ENCODE results near the gene FYCO1. TPM values are rescaled to one million over a fixed set of nuclear protein-coding genes. Genes with fewer than 3 reads are reported as not detected.

Gene FYCO1
- total RNA-seq, 1 experiment from 2014 or later, result 7.2 TPM

DNA sequence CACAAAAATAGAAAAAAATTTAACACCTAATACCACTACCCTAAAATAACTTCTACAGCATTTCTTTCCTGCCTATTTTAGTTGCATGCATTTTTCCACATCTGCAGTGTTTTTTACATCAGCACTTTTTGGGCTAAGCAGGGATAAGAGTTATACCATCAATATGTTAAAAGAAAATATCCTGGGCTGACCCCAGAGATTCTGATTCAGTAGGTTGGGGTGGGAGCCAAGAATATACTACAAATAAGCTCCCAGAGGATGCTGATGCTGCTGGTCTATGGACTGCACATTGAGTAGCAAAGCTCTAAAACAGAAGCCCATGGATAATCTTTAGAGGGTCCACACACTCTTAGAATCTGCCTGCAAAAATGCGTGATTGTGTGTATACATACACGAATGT, 14.8 kb downstream of the FYCO1 start:
- no peaks in the 10 kb centered on the region for H3K27me3 ChIP-seq
- no peak overlapping the region for H3K27ac ChIP-seq
- H3K4me1 ChIP-seq, result no peaks in the 10 kb centered on the region
- H3K9me3 ChIP-seq (replicated peaks), result no peaks in the 10 kb centered on the region
- no peak overlapping the region for H3K4me3 ChIP-seq
- DNase-seq, result no peak
- H3K36me3 ChIP-seq, result no peaks in the 10 kb centered on the region

DNA sequence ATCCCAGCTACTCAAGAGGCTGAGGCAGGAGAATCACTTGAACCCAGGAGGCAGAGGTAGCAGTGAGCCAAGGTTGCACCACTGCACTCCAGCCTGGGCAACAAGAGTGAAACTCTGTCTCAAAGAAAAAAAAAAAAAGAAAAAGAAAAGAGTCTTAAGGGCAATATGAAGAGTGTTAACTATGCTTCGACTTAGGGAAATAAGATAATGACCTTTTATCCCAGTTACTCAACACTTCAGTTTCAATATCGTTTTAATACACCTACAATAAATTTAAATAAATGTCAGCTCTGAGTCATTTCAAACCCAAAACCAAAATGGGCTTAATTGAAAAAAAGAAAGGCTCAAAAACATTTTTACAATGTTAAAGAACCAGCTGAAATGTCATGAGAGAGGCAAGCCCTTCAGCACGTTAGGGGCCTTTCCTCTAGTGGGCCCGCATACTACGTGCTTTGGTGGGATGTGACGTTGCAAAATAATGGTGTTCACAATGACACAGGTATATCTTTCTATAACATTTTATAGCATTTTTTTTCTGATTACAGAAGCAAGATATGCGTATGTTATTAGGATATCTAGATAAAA, 15.3 kb downstream of the FYCO1 start:
- Histone ChIP-seq H3K4me3 (no peak overlapping the region), H3K36me3 (no peaks in the 10 kb centered on the region), H3K27ac (no peak overlapping the region), H3K27me3 (no peaks in the 10 kb centered on the region), H3K4me1 (no peaks in the 10 kb centered on the region), H3K9me3 (replicated peaks) (no peaks in the 10 kb centered on the region)
- no peak for DNase-seq

GRCh38 chr3:45979378-45979777, 16.2 kb downstream of the FYCO1 start:
- Histone ChIP-seq H3K9me3 (replicated peaks) (no peaks in the 10 kb centered on the region), H3K27me3 (no peaks in the 10 kb centered on the region), H3K4me1 (no peaks in the 10 kb centered on the region), H3K36me3 (no peaks in the 10 kb centered on the region), H3K4me3 (no peak overlapping the region), H3K27ac (no peak overlapping the region)
- DNase-seq, result no peak

DNA sequence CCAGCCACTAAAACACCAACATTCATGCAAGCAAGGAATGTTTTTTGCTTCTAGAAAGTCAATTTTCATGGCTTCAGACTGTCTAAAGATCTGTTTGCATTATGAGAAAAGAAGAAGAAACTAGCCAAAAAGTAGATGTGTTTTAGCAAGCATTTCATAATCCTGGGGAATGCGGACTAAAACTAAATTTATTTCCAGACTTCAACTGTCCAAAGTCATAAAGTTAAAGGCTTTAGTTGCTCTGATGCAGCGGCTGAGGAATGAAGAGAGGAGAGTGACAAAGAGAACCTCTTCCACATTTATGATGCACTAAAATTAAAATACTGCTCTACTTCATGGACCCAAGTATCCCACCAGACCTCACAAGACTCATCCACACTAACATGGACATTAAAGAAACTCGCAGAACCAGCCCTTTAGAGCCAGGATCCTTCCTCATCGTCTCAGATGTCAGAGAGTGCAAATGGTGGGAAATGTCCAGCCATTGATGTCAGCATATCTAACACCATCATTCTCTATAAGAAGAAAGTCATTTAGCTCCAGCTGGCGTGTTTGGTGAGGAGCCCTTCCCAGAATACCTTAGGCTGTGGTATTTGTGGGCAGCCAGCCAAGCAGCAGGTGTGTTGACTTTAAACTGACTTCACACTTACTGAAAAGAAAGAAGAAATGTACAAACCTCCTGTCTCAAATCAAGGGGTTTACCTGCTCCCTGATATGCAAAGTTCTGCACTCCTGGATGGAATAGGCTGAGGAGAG, 17.4 kb downstream of the FYCO1 start:
- no peak overlapping the region for H3K27ac ChIP-seq

DNA sequence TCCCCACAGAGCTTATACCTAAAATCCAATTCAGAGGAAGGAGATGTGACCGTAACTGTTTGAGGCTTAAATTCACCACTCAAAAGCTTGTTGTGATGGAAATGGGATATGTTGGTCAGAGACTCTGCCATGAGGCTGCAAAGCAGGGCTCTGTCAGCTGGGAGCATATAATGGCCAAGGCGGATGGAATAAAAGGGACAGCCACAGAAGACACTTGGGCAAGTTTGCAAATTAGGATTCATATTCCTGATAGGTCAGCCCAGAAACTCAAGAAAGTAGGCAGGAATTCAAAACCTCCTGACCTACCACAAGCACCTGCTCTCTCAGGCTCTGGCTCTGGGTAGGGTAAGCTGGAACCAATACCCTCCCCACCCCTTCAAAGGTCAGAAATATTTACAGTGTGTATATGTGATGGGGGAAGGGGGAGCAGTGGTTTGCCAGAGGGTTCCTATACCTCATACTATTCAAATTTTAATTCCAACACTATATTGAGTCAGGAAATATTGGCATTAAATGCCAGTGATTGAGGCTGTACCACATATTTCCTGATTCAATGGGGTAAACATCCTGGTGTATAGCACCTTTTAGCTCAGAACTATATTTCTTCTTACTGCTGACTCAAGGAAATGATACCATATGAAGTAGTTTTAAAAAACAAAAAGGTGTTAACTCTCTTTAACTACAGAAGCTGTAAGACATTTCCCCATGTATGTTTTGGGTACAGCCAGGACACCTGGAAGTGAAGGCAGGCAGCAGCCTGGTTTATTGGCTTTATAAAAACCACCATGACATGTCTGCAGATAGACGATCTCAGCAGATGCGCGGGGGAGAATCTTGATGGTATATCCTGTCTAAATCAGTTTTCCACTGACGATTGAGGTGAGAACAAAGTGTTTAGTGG, 19.2 kb downstream of the FYCO1 start:
- H3K4me1 ChIP-seq, result no peaks in the 10 kb centered on the region
- H3K36me3 ChIP-seq, result no peaks in the 10 kb centered on the region
- H3K27ac ChIP-seq, result no peak overlapping the region
- no peak for DNase-seq
- no peak overlapping the region for H3K4me3 ChIP-seq
- no peaks in the 10 kb centered on the region for H3K27me3 ChIP-seq
- H3K9me3 ChIP-seq (replicated peaks), result no peaks in the 10 kb centered on the region

More for the DNA sequence above, 17.4 kb downstream of the FYCO1 start:
- DNase-seq, result peak in 1 of 2 experiments; percentile 6
- Histone ChIP-seq H3K27me3 (no peaks in the 10 kb centered on the region), H3K4me3 (no peak overlapping the region), H3K36me3 (no peaks in the 10 kb centered on the region), H3K9me3 (replicated peaks) (no peaks in the 10 kb centered on the region), H3K4me1 (no peaks in the 10 kb centered on the region)

DNA sequence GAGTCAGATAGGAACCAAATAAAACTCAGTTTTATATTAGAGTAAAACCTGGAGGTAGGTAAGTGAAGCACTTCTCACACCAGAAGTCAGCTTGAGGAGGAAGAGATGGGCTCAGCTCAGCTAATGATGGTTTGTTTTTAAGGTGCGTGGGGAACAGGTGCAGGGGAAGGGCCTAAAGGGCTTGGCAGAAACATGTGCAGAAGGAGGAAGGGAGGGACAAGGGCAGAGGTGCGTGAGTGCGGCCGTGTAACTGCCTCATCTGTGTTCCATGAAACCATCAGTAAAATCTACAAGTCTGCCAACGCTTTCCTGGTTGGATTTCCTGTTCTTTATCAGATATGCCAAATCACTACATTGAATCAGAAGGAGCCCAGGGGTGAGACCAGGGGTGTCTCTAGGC, 19.9 kb downstream of the FYCO1 start:
- Histone ChIP-seq H3K27me3 (no peaks in the 10 kb centered on the region), H3K4me1 (no peaks in the 10 kb centered on the region), H3K36me3 (no peaks in the 10 kb centered on the region), H3K9me3 (replicated peaks) (no peaks in the 10 kb centered on the region), H3K27ac (no peak overlapping the region), H3K4me3 (no peak overlapping the region)
- no peak for DNase-seq

DNA sequence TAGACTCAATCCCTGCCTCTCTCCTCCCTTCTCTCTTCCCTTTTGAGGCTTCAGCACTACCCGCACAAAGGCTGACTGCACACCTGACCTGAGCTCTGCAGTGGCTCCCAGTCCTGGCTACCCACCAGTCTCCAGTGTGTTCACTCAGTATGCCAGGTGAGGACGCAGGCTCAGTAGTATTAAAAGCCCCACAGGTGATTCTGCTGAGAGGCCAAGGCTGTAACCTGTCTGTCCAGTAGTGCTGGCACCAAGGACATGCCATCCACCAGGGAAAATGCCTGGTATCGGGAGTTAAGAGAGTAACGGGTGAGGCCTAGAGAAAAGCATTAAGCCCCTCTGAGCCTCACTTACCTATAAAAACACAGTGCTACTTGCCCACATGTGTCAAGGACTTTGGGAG, 20.9 kb downstream of the FYCO1 start:
- no peaks in the 10 kb centered on the region for H3K36me3 ChIP-seq
- no peaks in the 10 kb centered on the region for H3K4me1 ChIP-seq
- no peak for DNase-seq
- no peak overlapping the region for H3K27ac ChIP-seq
- H3K9me3 ChIP-seq (replicated peaks), result no peaks in the 10 kb centered on the region
- no peak overlapping the region for H3K4me3 ChIP-seq
- H3K27me3 ChIP-seq, result no peaks in the 10 kb centered on the region

DNA sequence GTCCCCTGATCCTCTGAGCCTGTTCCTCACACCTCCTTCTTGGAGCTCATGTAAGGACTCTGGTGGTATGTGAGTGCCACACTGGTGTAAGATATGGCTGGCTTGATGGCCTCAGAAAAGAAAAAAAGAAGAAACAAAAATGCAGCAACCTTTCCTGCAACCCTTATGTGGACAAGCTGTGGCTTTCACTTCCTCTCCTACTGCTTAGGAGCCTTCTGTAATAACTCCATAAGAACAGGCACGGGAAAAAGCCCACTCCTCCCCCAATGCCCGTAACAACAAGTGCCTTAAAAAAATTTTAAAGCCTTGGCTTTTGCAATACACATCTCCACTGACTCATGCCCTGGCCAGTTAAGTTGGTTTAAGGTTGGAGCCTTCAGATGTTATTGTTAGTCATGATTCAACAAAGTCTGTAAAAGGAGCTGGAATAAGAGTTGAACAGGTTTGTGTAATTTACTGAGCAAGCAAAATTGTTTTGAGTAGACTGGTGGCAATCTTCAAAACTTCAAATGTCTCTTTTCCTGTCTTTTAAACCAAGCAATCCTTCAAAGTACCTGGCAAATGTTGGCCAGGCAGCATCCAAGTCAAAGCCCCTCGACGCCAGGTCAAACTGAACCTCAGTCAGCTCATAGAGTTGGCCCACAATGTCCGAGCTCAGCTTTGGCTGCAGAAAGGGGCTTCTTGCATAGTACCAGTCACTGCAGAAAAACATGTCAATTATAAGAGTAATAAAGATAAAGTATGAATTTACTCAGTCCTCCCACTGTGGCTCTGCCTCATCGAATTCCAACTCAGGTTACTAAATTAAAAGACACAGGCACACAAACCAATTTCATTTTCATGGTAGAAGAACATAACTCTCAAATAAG, 22.9 kb downstream of the FYCO1 start:
- Histone ChIP-seq H3K27me3 (no peaks in the 10 kb centered on the region), H3K4me3 (no peak overlapping the region), H3K9me3 (replicated peaks) (no peaks in the 10 kb centered on the region), H3K4me1 (no peaks in the 10 kb centered on the region), H3K27ac (no peak overlapping the region), H3K36me3 (no peaks in the 10 kb centered on the region)
- DNase-seq, result no peak

DNA sequence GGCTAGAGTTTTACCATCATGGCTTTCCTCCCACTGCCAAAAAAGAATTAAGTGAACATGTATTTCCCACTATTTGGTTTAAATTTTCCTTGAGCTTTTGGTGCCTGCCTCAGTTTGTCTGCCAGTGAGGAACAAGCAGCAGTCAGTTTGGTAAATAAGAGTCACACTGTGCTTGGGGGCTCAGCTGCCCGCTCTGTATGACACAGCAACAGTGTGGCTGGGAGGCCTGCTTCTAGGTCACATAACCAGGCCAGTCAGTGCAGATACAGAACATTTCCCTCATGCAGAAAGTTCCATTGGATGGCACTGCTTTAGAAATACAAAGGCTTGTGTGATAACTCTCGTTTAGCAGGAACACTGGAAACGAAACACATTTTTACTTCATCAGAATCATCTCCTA, 25.7 kb downstream of the FYCO1 start:
- H3K27ac ChIP-seq, result no peak overlapping the region
- H3K36me3 ChIP-seq, result no peaks in the 10 kb centered on the region
- no peak overlapping the region for H3K4me3 ChIP-seq
- no peaks in the 10 kb centered on the region for H3K4me1 ChIP-seq
- H3K27me3 ChIP-seq, result no peaks in the 10 kb centered on the region
- no peaks in the 10 kb centered on the region for H3K9me3 ChIP-seq (replicated peaks)
- DNase-seq, result no peak

DNA sequence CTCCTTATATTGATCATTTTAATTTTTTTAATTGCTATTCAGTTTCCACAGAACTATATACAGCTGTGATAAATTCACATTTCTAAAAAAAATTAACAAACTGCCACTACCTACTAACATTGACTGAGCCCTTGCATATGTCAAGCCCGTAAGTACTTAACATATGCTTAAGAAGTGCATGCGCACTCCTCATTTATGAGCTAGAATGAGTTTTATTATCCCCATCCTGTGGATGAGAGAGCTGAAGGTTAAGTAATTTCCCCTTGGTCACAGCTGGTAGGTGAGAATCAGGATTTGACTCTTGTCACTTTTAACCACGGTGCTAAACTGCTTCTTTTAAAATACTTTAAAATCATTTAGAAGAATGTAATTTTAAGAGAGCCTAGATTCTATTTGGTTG, 26.5 kb downstream of the FYCO1 start:
- Histone ChIP-seq H3K4me1 (no peaks in the 10 kb centered on the region), H3K36me3 (no peaks in the 10 kb centered on the region), H3K4me3 (no peak overlapping the region), H3K27ac (no peak overlapping the region), H3K9me3 (replicated peaks) (no peaks in the 10 kb centered on the region), H3K27me3 (no peaks in the 10 kb centered on the region)
- DNase-seq, result no peak

DNA sequence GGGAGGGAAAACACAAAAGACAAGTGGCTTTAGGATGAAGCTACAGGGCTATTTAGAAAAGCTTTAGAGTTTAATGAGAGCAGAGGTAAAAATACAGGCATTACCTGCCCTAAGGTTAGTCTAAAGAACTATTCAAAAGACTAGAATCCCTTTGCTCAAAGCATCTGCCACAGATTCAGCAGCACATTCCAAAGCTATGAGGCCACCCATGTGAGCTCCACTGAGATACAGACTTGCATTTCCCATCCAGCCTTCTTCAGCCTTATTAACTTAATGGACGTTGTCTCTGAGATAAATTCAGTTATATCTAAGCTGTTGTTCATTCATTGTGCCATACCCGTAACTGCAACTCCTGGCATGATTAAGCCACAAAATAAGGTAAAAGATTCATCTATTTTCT, 26.9 kb downstream of the FYCO1 start:
- Histone ChIP-seq H3K4me3 (no peak overlapping the region), H3K9me3 (replicated peaks) (no peaks in the 10 kb centered on the region), H3K36me3 (no peaks in the 10 kb centered on the region), H3K27me3 (no peaks in the 10 kb centered on the region), H3K27ac (no peak overlapping the region), H3K4me1 (no peaks in the 10 kb centered on the region)
- DNase-seq, result no peak

DNA sequence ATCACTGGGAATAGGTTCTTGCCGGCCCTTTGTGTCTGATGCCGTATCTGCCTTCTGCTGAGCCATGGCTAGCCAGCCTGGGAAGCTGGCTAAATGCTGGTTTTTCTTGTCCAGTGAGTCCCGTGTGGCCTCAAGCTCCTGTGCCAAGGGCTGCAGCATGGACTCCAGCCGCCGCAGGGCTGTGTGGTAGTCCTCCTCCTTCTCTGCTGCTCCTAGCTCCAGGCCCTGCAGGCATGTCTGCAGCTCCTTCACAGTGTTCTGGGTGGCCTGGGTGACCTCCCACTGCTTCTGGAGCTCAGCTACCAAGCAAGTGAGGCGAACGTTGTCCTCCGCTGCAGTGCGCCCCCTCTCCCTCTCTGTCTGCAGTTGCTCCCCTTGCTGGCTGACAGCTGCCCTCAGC, 27.5 kb downstream of the FYCO1 start:
- Histone ChIP-seq H3K27me3 (no peaks in the 10 kb centered on the region), H3K27ac (no peak overlapping the region), H3K4me1 (no peaks in the 10 kb centered on the region), H3K36me3 (no peaks in the 10 kb centered on the region), H3K4me3 (no peak overlapping the region), H3K9me3 (replicated peaks) (no peaks in the 10 kb centered on the region)
- DNase-seq, result no peak

DNA sequence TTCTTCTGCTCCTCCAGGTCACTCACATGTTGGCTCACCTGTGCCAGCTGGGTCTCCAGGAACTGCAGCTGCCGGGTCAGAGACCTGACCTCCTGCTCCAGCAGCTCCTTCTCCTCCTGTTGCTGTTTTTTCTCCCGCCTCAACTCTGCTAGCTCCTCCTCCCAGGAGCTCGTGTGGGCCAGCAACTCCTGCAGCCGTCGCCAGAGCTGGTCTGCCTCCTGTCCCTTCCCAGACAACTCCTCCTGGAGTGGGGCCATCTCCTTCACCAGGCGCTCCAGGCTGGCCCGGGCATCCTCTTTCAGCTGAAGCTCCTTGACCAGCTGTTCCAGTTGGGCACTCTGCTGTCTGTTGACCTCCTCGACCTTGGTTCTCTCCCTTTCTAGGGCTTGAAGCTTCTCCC, 27.9 kb downstream of the FYCO1 start:
- Histone ChIP-seq H3K4me1 (no peaks in the 10 kb centered on the region), H3K4me3 (no peak overlapping the region), H3K27ac (no peak overlapping the region), H3K27me3 (no peaks in the 10 kb centered on the region), H3K9me3 (replicated peaks) (no peaks in the 10 kb centered on the region), H3K36me3 (no peaks in the 10 kb centered on the region)
- no peak for DNase-seq

DNA sequence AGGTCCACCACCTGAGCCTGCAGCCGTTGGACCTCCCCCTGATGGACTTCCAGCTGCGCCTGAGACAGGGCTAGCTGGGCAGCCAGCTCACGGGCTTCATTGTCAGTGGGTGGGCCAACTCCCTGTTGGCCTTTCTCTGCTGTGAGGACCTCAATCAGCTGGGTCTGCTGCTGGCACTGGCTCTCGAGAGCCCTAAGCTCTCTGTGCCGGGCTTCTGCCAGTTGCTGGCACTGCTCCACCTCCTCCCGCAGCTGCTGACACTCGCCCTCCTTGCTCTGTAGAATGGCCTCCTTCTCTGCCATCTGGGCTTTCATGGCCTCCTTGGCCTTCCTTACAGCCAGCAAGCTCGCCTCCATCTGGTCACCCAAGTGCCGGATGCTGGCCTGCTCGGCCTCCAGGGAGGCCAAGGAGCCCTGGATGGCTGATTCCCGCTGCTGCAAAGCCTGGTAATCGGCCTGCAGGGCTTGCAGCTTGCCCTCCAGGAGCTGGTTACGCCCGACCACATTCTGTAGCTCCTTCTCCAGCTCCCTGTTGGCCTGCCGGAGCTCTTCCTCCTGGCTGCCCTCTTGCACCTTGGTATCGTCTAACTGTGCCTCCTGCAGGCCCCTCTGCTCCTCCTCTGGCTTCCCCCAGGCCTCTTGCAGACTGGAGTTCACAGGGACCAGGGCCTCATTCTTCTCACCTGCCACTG, 28.5 kb downstream of the FYCO1 start:
- no peak for DNase-seq
- H3K4me1 ChIP-seq, result no peaks in the 10 kb centered on the region
- H3K36me3 ChIP-seq, result no peaks in the 10 kb centered on the region
- no peak overlapping the region for H3K4me3 ChIP-seq
- H3K9me3 ChIP-seq (replicated peaks), result no peaks in the 10 kb centered on the region
- no peak overlapping the region for H3K27ac ChIP-seq
- H3K27me3 ChIP-seq, result no peaks in the 10 kb centered on the region
